IPS-18a (cell line): ENCODE data around the gene GSAP.

Experiments
- H3K27ac ChIP-seq: one replicate; pipeline ENCODE4 v1.5.1; 2013; ENCODE audit warnings: low read length
- H3K27me3 ChIP-seq: one replicate; pipeline ENCODE4 v1.6.1; 2013; ENCODE audit warnings: mild to moderate bottlenecking, low read length; ENCODE audit not compliant: control insufficient read depth, insufficient read depth
- H3K36me3 ChIP-seq: one replicate; pipeline ENCODE4 v1.6.1; 2013; ENCODE audit warnings: low read depth, low read length; ENCODE audit not compliant: control insufficient read depth
- H3K4me1 ChIP-seq: one replicate; pipeline ENCODE4 v1.6.1; 2013; ENCODE audit warnings: low read depth, low read length; ENCODE audit not compliant: control insufficient read depth
- H3K4me3 ChIP-seq: one replicate; pipeline ENCODE4 v1.5.1; 2013; ENCODE audit warnings: low read length
- H3K9ac ChIP-seq: one replicate; pipeline ENCODE4 v1.6.1; 2013; ENCODE audit warnings: mild to moderate bottlenecking, low read length, moderate library complexity
- H3K9me3 ChIP-seq: one replicate; pipeline ENCODE4 v1.6.1; 2013; ENCODE audit warnings: low read depth, low read length; ENCODE audit not compliant: control insufficient read depth

Gene GSAP

GRCh38 chr7:77266291-77266794 lies 149.8 kb downstream of the GSAP start:
- no peaks in the 10 kb centered on the region for H3K27me3 ChIP-seq
- H3K4me3 ChIP-seq = no peak overlapping the region
- no peaks in the 10 kb centered on the region for H3K9me3 ChIP-seq
- no peaks in the 10 kb centered on the region for H3K36me3 ChIP-seq
- no peak overlapping the region for H3K9ac ChIP-seq
- H3K27ac ChIP-seq = no peak overlapping the region
- H3K4me1 ChIP-seq = no peaks in the 10 kb centered on the region

- Histone ChIP-seq H3K27ac (no peak overlapping the region), H3K27me3 (no peaks in the 10 kb centered on the region), H3K4me1 (no peaks in the 10 kb centered on the region), H3K9ac (no peak overlapping the region), H3K9me3 (no peaks in the 10 kb centered on the region), H3K4me3 (no peak overlapping the region), H3K36me3 (no peaks in the 10 kb centered on the region)
These were observed 150.5 kb downstream of the GSAP start for GRCh38 chr7:77265666-77266065.

DNA sequence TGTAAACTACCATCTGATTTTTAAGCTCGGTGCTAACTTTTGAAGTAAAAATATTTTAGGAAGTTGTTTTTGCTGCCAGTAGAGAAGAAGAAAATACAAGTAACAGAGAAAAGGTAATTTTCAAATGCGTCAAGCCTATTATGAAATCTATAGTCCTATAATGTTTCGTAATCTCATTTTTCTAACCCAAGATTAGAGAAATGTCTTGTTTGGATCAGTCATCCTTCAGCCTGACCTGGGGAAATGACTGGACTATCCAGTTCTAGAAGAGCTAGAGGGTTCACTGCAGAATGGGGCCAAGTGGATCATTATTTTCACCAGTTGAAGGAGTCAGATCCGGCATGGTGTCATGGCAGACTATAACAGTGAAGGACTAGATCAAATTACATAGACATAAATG lies 153.8 kb downstream of the GSAP start:
- no peaks in the 10 kb centered on the region for H3K9me3 ChIP-seq
- H3K4me3 ChIP-seq = no peak overlapping the region
- H3K27ac ChIP-seq = no peak overlapping the region
- H3K9ac ChIP-seq = no peak overlapping the region
- H3K36me3 ChIP-seq = no peaks in the 10 kb centered on the region
- H3K4me1 ChIP-seq = no peaks in the 10 kb centered on the region
- H3K27me3 ChIP-seq = no peaks in the 10 kb centered on the region
